Activated naive CD4-positive, alpha-beta T cell treated with anti-CD3 and anti-CD28 coated beads for 36 hours (primary cell): ENCODE measurements around the gene GRIK4. TPM values are rescaled to one million over a fixed set of nuclear protein-coding genes. Genes with fewer than 3 reads are reported as not detected.
"Not testable (repeated sequence)": the region's sequence is repeated elsewhere in the genome, so short reads cannot be mapped to it uniquely, and the experiment has no call there.

ENCODE experiments used
- CTCF ChIA-PET: fragments of 350-600 bp; sonication (Branson Sonifier 250); formaldehyde crosslinking; loops from one replicate; lab custom pipeline; 2021; ENCODE audit warnings: antibody characterized with exemption; lab: Charles Lee
- DNase-seq: peaks from one replicate; pipeline ENCODE4 v3.0.0-alpha.2; 2020
- H3K27ac Mint-ChIP-seq: one replicate; pipeline ENCODE4 v1.8.0; 2021; ENCODE audit warnings: mild to moderate bottlenecking, mixed read lengths
- H3K27me3 Mint-ChIP-seq: one replicate; pipeline ENCODE4 v1.8.0; 2021; ENCODE audit warnings: low read depth, mixed read lengths
- H3K36me3 Mint-ChIP-seq: one replicate; pipeline ENCODE4 v1.8.0; 2021; ENCODE audit warnings: low read depth, mixed read lengths
- H3K4me1 Mint-ChIP-seq: one replicate; pipeline ENCODE4 v1.8.0; 2021; ENCODE audit warnings: low read depth, mixed read lengths
- H3K4me3 Mint-ChIP-seq: one replicate; pipeline ENCODE4 v1.8.0; 2021; ENCODE audit warnings: mild to moderate bottlenecking, moderate library complexity, mixed read lengths
- H3K9me3 Mint-ChIP-seq: one replicate; pipeline ENCODE4 v1.8.0; 2021; ENCODE audit warnings: mixed read lengths
- intact Hi-C: fragments of 100-400 bp; cut with micrococcal nuclease; formaldehyde crosslinking; loops from one replicate; pipeline ENCODE4 v1.15.1; 2023
- total RNA-seq, 2 experiments: library from RNA; stranded (reverse); gene quantifications; one replicate each; pipeline ENCODE4 v1.2.3, GENCODE V29; 2021

The GRIK4 gene
- total RNA-seq, 2 experiments from 2014 or later: not detected

GRCh38 chr11:120612513-120613263 lies 101.1 kb downstream of the GRIK4 start:
- intact Hi-C loops: no loop called here
- Mint-ChIP-seq H3K9me3 (peaks cover 4% of the 10 kb centered on the region), H3K27ac (no peak overlapping the region), H3K4me3 (no peak overlapping the region), H3K27me3 (peaks cover 8% of the 10 kb centered on the region), H3K4me1 (peaks cover 13% of the 10 kb centered on the region), H3K36me3 (no peaks in the 10 kb centered on the region)
- DNase-seq: peak; percentile 52
- CTCF ChIA-PET: no interaction called here

- peaks cover 12% of the 10 kb centered on the region for H3K9me3 Mint-ChIP-seq
- intact Hi-C loops: no loop called here
- no peak for DNase-seq
- CTCF ChIA-PET: no interaction called here
- H3K4me3 Mint-ChIP-seq: no peak overlapping the region
- H3K36me3 Mint-ChIP-seq: no peaks in the 10 kb centered on the region
- no peak overlapping the region for H3K27ac Mint-ChIP-seq
- peaks cover 13% of the 10 kb centered on the region for H3K4me1 Mint-ChIP-seq
- peaks cover 8% of the 10 kb centered on the region for H3K27me3 Mint-ChIP-seq
Observed at GRCh38 chr11:120613264-120614226, 102.0 kb downstream of the GRIK4 start.

GRCh38 chr11:120615391-120615790 lies 103.8 kb downstream of the GRIK4 start:
- no peak for DNase-seq
- Mint-ChIP-seq H3K4me3 (no peak overlapping the region), H3K9me3 (peaks cover 18% of the 10 kb centered on the region), H3K36me3 (no peaks in the 10 kb centered on the region), H3K27ac (no peak overlapping the region), H3K27me3 (peaks cover 8% of the 10 kb centered on the region), H3K4me1 (peaks cover 13% of the 10 kb centered on the region)
- intact Hi-C loops: no loop called here
- CTCF ChIA-PET: no interaction called here

- intact Hi-C loops: no loop called here
- H3K4me3 Mint-ChIP-seq: no peak overlapping the region
- CTCF ChIA-PET: no interaction called here
- H3K27ac Mint-ChIP-seq: no peak overlapping the region
- peaks cover 18% of the 10 kb centered on the region for H3K9me3 Mint-ChIP-seq
- no peaks in the 10 kb centered on the region for H3K36me3 Mint-ChIP-seq
- peaks cover 6% of the 10 kb centered on the region for H3K27me3 Mint-ChIP-seq
- peaks cover under 1% of the 10 kb centered on the region for H3K4me1 Mint-ChIP-seq
- DNase-seq: no peak
Observed at GRCh38 chr11:120618399-120618798, 106.9 kb downstream of the GRIK4 start.

GRCh38 chr11:120622189-120622875 lies 110.8 kb downstream of the GRIK4 start:
- Mint-ChIP-seq H3K27ac (no peak overlapping the region), H3K27me3 (peaks cover 6% of the 10 kb centered on the region), H3K9me3 (peaks cover 18% of the 10 kb centered on the region), H3K36me3 (no peaks in the 10 kb centered on the region), H3K4me1 (no peaks in the 10 kb centered on the region), H3K4me3 (no peak overlapping the region)
- CTCF ChIA-PET: no interaction called here
- peak; percentile 13 for DNase-seq
- intact Hi-C loops: no loop called here

- DNase-seq, CTCF ChIA-PET, H3K27ac Mint-ChIP-seq, H3K27me3 Mint-ChIP-seq, H3K36me3 Mint-ChIP-seq, H3K9me3 Mint-ChIP-seq, intact Hi-C loops, H3K4me1 Mint-ChIP-seq, H3K4me3 Mint-ChIP-seq: not testable (repeated sequence)
Observed at GRCh38 chr11:120624992-120625391, 113.4 kb downstream of the GRIK4 start.

GRCh38 chr11:120625565-120625964 lies 114.0 kb downstream of the GRIK4 start:
- Mint-ChIP-seq H3K9me3 (no peaks in the 10 kb centered on the region), H3K36me3 (no peaks in the 10 kb centered on the region), H3K27ac (no peak overlapping the region), H3K4me3 (no peak overlapping the region), H3K27me3 (peaks cover 6% of the 10 kb centered on the region), H3K4me1 (no peaks in the 10 kb centered on the region)
- no peak for DNase-seq
- intact Hi-C loops: no loop called here
- CTCF ChIA-PET: no interaction called here

GRCh38 chr11:120626791-120627190 lies 115.2 kb downstream of the GRIK4 start:
- H3K27ac Mint-ChIP-seq: no peak overlapping the region
- H3K27me3 Mint-ChIP-seq: peaks cover 6% of the 10 kb centered on the region
- no peak for DNase-seq
- CTCF ChIA-PET: no interaction called here
- no peak overlapping the region for H3K4me3 Mint-ChIP-seq
- no peaks in the 10 kb centered on the region for H3K9me3 Mint-ChIP-seq
- intact Hi-C loops: no loop called here
- no peaks in the 10 kb centered on the region for H3K36me3 Mint-ChIP-seq
- H3K4me1 Mint-ChIP-seq: no peaks in the 10 kb centered on the region

- no peaks in the 10 kb centered on the region for H3K36me3 Mint-ChIP-seq
- no peak for DNase-seq
- no peak overlapping the region for H3K27ac Mint-ChIP-seq
- intact Hi-C loops: no loop called here
- H3K27me3 Mint-ChIP-seq: peaks cover 6% of the 10 kb centered on the region
- H3K9me3 Mint-ChIP-seq: no peaks in the 10 kb centered on the region
- no peaks in the 10 kb centered on the region for H3K4me1 Mint-ChIP-seq
- no peak overlapping the region for H3K4me3 Mint-ChIP-seq
- CTCF ChIA-PET: no interaction called here
Observed at GRCh38 chr11:120627327-120628163, 116.0 kb downstream of the GRIK4 start.

GRCh38 chr11:120629407-120630080 lies 118.0 kb downstream of the GRIK4 start:
- H3K4me1 Mint-ChIP-seq: no peaks in the 10 kb centered on the region
- no peaks in the 10 kb centered on the region for H3K9me3 Mint-ChIP-seq
- H3K4me3 Mint-ChIP-seq: no peak overlapping the region
- H3K27ac Mint-ChIP-seq: no peak overlapping the region
- no peak for DNase-seq
- intact Hi-C loops: no loop called here
- H3K36me3 Mint-ChIP-seq: no peaks in the 10 kb centered on the region
- peaks cover 4% of the 10 kb centered on the region for H3K27me3 Mint-ChIP-seq
- CTCF ChIA-PET: interaction anchor here (0.6 kb wide), 1 partner anchor 294 kb away, joined by 3 read pairs; no protein-coding TSS in a partner anchor

- no peak overlapping the region for H3K27ac Mint-ChIP-seq
- intact Hi-C loops: no loop called here
- no peak for DNase-seq
- no peaks in the 10 kb centered on the region for H3K4me1 Mint-ChIP-seq
- CTCF ChIA-PET: interaction anchor here (0.6 kb wide), 1 partner anchor 295 kb away, joined by 3 read pairs; no protein-coding TSS in a partner anchor
- peaks cover 4% of the 10 kb centered on the region for H3K27me3 Mint-ChIP-seq
- H3K4me3 Mint-ChIP-seq: no peak overlapping the region
- no peaks in the 10 kb centered on the region for H3K36me3 Mint-ChIP-seq
- H3K9me3 Mint-ChIP-seq: no peaks in the 10 kb centered on the region
Observed at GRCh38 chr11:120630122-120630521, 118.6 kb downstream of the GRIK4 start.
